GM11168 (cell line): ENCODE measurements around the gene IFNK.

Source experiments
- in situ Hi-C: fragments of 300-500 bp; cut with MboI; formaldehyde crosslinking; loops from one replicate; pipeline ENCODE4 v1.12.0; 2022; ENCODE audit warnings: low sequenced_read_pairs; ENCODE audit not compliant: unreplicated experiment

The IFNK gene

DNA sequence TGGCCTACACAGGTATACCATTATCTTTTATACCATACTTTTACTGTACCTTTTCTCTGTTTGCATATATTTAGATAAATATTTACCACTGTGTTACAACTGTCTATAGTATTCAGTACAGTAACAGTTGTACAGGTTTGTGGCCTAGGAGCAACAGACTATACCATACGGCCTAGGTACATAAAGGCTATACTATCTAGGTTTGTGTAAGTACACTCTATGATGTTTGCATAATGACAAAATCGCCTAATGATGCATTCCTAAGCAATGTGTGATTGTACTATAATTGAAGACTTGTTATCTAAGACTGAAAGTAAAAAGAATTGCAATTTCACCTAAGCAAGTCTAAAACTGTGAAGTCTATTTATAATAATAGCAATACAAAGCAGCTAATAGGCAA lies 45.3 kb downstream of the IFNK start:
- in situ Hi-C loops: no loop called here

GRCh38 chr9:27571011-27571410 lies 46.9 kb downstream of the IFNK start:
- in situ Hi-C loops: no loop called here

DNA sequence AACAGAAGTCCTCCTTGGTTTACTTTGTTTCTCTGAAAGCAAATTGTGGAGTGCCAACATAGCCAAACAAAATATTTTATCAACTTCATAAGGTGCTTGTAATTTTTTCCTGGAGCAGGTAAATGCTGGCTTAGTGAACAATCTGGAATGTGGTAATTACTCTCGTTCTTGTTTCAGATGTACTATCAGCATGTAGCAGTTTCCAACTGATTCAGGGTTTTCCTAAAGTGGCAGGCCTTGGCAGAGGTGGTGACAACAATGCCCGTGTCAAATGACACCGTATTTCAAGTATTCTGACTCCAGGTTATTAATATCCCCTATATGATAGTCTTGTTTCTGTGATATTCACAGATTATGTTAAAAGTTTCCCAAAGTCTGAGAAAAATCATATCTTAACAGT lies 48.0 kb downstream of the IFNK start:
- in situ Hi-C loops: no loop called here

DNA sequence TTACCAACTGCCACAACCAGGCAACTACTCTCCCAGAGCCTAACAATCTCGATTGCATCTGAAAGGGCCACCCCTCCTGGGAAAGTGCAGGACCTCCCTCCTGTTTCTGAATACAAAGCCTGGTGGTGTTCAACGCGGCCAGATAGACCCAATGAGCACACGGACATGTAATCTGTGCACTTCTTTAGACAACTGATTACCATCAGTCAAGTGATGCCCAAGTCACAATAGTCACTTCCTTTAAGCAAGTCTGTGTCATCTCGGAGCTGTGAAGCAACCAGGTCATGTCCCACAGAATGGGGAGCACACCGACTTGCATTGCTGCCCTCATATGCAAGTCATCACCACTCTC lies 48.5 kb downstream of the IFNK start:
- in situ Hi-C loops: no loop called here

- in situ Hi-C loops: no loop called here
These were observed 49.0 kb downstream of the IFNK start, which contains the start of gene C9orf72 for GRCh38 chr9:27572918-27573633. C9orf72 (minus strand) TSS chr9:27573481; CDS start chr9:27567120, 6,361 bp downstream.

GRCh38 chr9:27573634-27574590 lies 49.8 kb downstream of the IFNK start:
- in situ Hi-C loops: no loop called here
